ENCODE results near the gene PCCA. TPM values are rescaled to one million over a fixed set of nuclear protein-coding genes. Genes with fewer than 3 reads are reported as not detected.
"Not testable (repeated sequence)": the region's sequence is repeated elsewhere in the genome, so short reads cannot be mapped to it uniquely, and the experiment has no call there.

PCCA gene
- total RNA-seq, 1 experiment from 2014 or later, result 10.0 TPM

GRCh38 chr13:100140441-100140840 is 51.5 kb downstream of the PCCA start:
- peak; percentile 54 for DNase-seq (ENCODE audit: low spot score)

DNA sequence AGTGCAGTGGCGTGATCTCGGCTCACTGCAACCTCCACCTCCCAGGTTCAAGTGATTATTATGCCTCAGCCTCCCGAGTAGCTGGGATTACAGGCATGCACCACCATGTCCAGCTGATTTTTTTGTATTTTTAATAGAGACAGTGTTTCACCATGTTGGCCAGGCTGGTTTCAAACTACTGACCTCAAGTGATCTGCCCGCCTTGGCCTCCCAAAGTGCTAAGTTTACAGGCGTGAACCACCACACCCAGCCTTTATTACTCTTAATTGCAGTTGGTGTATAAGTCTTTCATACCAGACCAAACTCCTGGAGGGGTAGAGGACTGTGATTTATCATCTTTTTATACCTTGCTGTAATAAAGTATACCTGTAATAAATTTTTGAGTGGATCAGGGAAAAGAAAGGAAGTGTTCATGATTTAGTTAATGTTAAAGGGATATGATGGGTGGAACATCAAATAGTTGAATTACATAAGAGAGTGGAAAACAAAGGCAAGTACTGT is 52.6 kb downstream of the PCCA start:
- not testable (repeated sequence) for DNase-seq (ENCODE audit: low spot score)

- no peak for DNase-seq (ENCODE audit: low spot score)
Observed at GRCh38 chr13:100146534-100146933, 57.6 kb downstream of the PCCA start.

DNA sequence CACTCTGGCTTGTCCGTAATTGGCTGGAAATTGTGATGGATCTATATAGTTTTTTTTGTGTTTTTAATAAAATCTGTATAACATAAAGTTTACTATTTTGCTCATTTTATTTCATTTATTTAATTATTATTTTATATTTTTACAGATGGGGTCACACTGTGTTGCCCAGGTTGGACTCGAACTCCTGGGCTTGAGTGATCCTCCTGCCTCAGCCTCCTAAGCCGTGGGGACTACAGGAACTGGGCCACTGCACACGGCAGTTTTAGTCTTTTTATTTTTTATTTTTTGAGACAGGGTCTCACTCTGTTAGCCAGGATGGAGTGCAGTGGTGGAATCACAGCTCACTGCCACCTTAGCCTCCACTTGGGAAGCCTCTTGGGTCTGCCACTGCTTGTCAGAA is 58.9 kb downstream of the PCCA start:
- DNase-seq (ENCODE audit: low spot score), result no peak

- DNase-seq (ENCODE audit: low spot score), result no peak
Observed at GRCh38 chr13:100148422-100148821, 59.5 kb downstream of the PCCA start.

DNA sequence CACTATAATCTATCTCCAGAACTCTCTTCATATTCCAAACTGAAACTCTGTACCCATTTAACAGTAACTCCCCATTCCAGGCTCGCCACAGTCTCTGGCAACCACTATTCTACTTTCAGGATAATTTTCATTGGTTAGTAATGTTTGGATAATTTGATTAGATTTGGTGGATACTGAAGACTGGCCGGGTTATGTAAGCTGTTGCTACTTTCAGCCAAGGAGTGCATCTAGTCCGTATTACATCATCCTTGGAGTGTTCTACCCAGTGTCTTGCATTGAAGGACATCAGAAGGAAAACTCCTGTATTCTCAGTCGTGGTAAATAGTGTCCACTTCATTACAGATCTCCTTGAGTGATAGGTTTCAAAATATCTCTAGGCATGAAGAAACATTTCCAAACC is 60.5 kb downstream of the PCCA start:
- DNase-seq (ENCODE audit: low spot score), result no peak

GRCh38 chr13:100150711-100151110 is 61.8 kb downstream of the PCCA start:
- DNase-seq (ENCODE audit: low spot score), result not testable (repeated sequence)

- no peak for DNase-seq (ENCODE audit: low spot score)
Observed at GRCh38 chr13:100154842-100155416, 66.0 kb downstream of the PCCA start.

GRCh38 chr13:100156788-100157187 is 67.9 kb downstream of the PCCA start:
- DNase-seq (ENCODE audit: low spot score), result no peak

DNA sequence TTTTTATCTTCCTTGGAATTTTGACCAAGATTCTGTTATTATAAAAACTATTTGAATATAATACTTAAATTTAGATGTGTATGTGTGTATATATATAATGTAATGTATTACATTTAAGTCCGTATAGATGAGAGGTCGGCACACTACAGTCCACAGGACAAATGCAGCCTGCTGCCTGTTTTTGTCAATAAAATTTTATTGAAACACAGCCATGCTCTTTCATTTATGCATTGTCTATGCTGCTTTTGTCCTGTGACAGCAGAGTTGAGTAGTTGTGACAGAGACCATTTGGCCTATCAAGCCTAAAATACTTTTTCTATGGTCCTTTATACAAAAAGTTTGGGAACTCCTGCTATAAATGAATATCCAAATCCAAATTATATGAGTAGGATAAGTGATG is 69.7 kb downstream of the PCCA start:
- no peak for DNase-seq (ENCODE audit: low spot score)

- no peak for DNase-seq (ENCODE audit: low spot score)
Observed at GRCh38 chr13:100159584-100159983, 70.7 kb downstream of the PCCA start.

GRCh38 chr13:100160450-100160849 is 71.6 kb downstream of the PCCA start:
- DNase-seq (ENCODE audit: low spot score), result no peak

- no peak for DNase-seq (ENCODE audit: low spot score)
Observed at GRCh38 chr13:100163375-100163774, 74.5 kb downstream of the PCCA start.

DNA sequence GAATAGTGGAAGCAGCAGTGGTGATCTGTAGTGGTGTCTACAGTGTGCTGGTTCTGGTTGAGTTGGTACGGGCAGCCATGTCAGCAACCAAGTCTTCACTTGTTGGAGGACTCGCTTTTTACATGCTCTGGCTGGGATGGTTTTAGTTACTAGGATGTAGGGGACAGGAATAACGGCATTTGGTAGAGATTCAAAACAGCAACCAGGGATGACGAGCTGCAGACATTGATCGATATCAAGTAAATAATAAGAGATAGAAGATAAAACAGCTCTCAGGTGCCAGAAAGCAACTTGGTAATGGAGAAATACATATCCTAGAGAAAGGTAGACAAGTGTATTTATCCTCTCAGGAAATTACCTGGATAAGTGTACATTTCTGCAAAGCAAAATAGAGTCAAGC is 84.3 kb downstream of the PCCA start:
- no peak for DNase-seq (ENCODE audit: low spot score)

GRCh38 chr13:100174455-100174854 is 85.6 kb downstream of the PCCA start:
- DNase-seq (ENCODE audit: low spot score), result not testable (repeated sequence)

- DNase-seq (ENCODE audit: low spot score), result no peak
Observed at GRCh38 chr13:100175078-100175802, 86.3 kb downstream of the PCCA start.

DNA sequence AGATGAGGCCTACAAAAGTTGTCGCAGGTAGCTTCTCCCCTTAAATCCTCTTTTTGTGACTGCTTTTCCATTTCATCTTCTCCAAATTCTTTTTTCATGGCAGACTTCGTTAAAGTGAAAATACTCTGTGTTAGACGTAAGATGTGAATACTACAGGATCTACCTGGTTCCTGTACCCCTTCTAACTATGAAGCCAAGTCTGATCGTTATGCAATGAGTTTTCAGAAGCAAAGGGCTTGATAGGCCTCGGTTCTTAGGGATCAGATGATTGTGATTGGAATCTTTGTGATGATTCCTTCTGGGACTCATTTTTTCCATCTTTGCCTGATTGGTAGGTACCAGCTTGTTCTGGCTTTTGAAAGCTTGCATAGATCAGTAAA is 86.9 kb downstream of the PCCA start:
- DNase-seq (ENCODE audit: low spot score), result no peak

GRCh38 chr13:100176801-100177400 is 88.0 kb downstream of the PCCA start:
- DNase-seq (ENCODE audit: low spot score), result no peak

- no peak for DNase-seq (ENCODE audit: low spot score)
Observed at GRCh38 chr13:100178309-100178708, 89.4 kb downstream of the PCCA start.

- DNase-seq (ENCODE audit: low spot score), result no peak
Observed at GRCh38 chr13:100179276-100179675, 90.4 kb downstream of the PCCA start.

GRCh38 chr13:100182900-100183490 is 94.1 kb downstream of the PCCA start:
- DNase-seq (ENCODE audit: low spot score), result no peak

GRCh38 chr13:100184095-100184494 is 95.2 kb downstream of the PCCA start:
- DNase-seq (ENCODE audit: low spot score), result no peak

DNA sequence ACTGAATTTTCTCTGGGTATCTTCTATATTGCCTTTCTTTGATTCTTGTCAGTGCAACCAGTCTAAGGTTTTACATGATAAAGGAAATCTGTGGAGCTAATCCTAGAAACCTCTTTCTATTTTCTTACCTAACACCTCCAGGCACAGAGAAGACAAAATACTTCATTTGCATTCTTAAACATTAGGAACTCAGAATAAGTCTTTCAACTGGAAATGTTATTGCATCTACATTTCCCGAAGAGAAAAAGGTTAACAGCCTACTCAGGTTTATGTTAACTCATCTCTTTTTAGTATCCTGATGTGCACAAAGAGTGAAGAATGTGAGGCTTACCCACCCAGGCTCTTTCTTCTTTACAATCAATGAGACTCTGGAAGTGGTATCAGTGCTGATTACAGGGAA is 106.7 kb downstream of the PCCA start:
- no peak for DNase-seq (ENCODE audit: low spot score)
